Adrenal gland (tissue), 5 donors: ENCODE measurements around the gene PDF.

Source experiments
- POLR2A ChIP-seq, 2 donors: fragments of 450-650 bp; IDR thresholded peaks; one replicate each; pipeline ENCODE4 v1.6.1; 2017; ENCODE audit warnings: antibody characterized with exemption in 2 of 2, mild to moderate bottlenecking in 2 of 2, moderate library complexity in 1 of 2
- TF ChIP-seq, protein P1 (sequence below), 6 experiments: fragments of 450-650 bp in 4 of 6; fragments of 200-600 bp in 2 of 6; sonication (generic) in 1 of 6; IDR thresholded peaks; 1 replicate in 5 of 6; 2 replicates in 1 of 6; pipeline versions ENCODE4 v1.5.1 to v1.8.0; 2016 to 2021; ENCODE audit warnings: antibody characterized with exemption in 6 of 6, mild to moderate bottlenecking in 2 of 6, moderate library complexity in 1 of 6
- donor health status: DM: no; HTN: no; CAD: no.

DNA sequence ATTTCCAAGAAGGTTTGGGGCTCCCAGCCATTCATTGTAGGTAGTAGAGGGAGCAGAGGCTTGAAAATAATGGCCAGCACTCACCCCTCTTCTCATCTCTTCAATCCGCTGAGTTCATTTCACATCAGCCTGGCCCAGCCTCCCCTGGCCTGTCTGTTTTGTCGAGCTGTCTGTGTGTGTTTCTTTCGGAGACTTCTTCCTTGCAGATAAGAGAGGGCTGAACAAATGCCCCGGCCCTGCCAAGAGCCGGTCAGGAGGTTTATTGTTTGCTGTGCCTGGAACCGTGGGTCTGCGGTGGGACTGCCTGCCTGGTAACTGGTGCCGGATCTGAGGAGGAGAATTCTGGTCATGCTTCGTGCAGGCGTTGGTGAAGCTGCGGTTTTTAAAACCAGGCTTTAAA lies 15.9 kb downstream of the PDF start:
- TF ChIP-seq, protein P1, sequence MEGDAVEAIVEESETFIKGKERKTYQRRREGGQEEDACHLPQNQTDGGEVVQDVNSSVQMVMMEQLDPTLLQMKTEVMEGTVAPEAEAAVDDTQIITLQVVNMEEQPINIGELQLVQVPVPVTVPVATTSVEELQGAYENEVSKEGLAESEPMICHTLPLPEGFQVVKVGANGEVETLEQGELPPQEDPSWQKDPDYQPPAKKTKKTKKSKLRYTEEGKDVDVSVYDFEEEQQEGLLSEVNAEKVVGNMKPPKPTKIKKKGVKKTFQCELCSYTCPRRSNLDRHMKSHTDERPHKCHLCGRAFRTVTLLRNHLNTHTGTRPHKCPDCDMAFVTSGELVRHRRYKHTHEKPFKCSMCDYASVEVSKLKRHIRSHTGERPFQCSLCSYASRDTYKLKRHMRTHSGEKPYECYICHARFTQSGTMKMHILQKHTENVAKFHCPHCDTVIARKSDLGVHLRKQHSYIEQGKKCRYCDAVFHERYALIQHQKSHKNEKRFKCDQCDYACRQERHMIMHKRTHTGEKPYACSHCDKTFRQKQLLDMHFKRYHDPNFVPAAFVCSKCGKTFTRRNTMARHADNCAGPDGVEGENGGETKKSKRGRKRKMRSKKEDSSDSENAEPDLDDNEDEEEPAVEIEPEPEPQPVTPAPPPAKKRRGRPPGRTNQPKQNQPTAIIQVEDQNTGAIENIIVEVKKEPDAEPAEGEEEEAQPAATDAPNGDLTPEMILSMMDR (IDR thresholded peaks at IDR 0.05), result no peak
- no peak for TF ChIP-seq POLR2A (IDR thresholded peaks at IDR 0.05)
